Muscle of leg (tissue), 11 donors: Measurements from ENCODE around the gene SBNO2. TPM values are rescaled to one million over a fixed set of nuclear protein-coding genes. Genes with fewer than 3 reads are reported as not detected.

Source experiments
- DNase-seq: peaks from one replicate; pipeline ENCODE4 v3.0.0; 2013
- H3K27ac ChIP-seq: one replicate; pipeline ENCODE4 v1.5.1; 2013; ENCODE audit warnings: mild to moderate bottlenecking, low read length, control low read depth
- H3K27me3 ChIP-seq: one replicate; pipeline ENCODE4 v1.6.1; 2013; ENCODE audit warnings: low read length; ENCODE audit not compliant: control insufficient read depth, insufficient read depth
- H3K36me3 ChIP-seq: one replicate; pipeline ENCODE4 v1.6.1; 2013; ENCODE audit warnings: low read length; ENCODE audit not compliant: control insufficient read depth, insufficient read depth
- H3K4me1 ChIP-seq: one replicate; pipeline ENCODE4 v1.6.1; 2013; ENCODE audit warnings: low read length; ENCODE audit not compliant: control insufficient read depth, insufficient read depth
- H3K4me3 ChIP-seq: one replicate; pipeline ENCODE4 v1.5.1; 2013; ENCODE audit warnings: low read length, control low read depth
- H3K9me3 ChIP-seq: replicated peaks from 2 replicates; pipeline ENCODE4 v1.6.1; 2013; ENCODE audit warnings: low read depth, low read length; ENCODE audit not compliant: control insufficient read depth
- WGBS: methylation state at CpG from one replicate; pipeline ENCODE4 v1.1.5; 2013; ENCODE audit warnings: missing lambda C conversion rate; ENCODE audit not compliant: insufficient coverage; 5-methylcytosine and 5-hydroxymethylcytosine counted together
- polyA plus RNA-seq, 8 donors: library from polyadenylated mRNA; unstranded; fragments of 120-200 nt; gene quantifications; one replicate each; pipeline versions ENCODE4 v1.2.1 to v1.2.3, GENCODE V29; 2013; ENCODE audit warnings: inconsistent platforms in 1 of 8, low replicate concordance in 1 of 8; ENCODE audit not compliant: insufficient read length in 8 of 8, insufficient read depth in 1 of 8
- total RNA-seq: library from RNA; stranded (reverse); fragments of 120-200 nt; gene quantifications from one replicate; pipeline ENCODE4 v1.2.4, GENCODE V29; 2013

SBNO2 gene
- total and polyA plus RNA-seq, 9 donors: 7.4 to 16.7 (median 12.2) TPM

- WGBS: 82% methylated on average over 9 of the region's 10 CpGs
- Histone ChIP-seq H3K36me3 (peaks cover 11% of the 10 kb centered on the region), H3K27me3 (no peaks in the 10 kb centered on the region), H3K27ac (peak overlapping the region; percentile 13), H3K4me1 (peaks cover 39% of the 10 kb centered on the region), H3K9me3 (no peaks in the 10 kb centered on the region), H3K4me3 (no peak overlapping the region)
- DNase-seq: no peak
Observed at GRCh38 chr19:1169411-1169791, 4.7 kb downstream of the SBNO2 start.

GRCh38 chr19:1168572-1169410 is 5.3 kb downstream of the SBNO2 start:
- WGBS: 84% methylated on average over 49 of the region's 50 CpGs
- H3K36me3 ChIP-seq: peaks cover 11% of the 10 kb centered on the region
- H3K4me3 ChIP-seq: no peak overlapping the region
- peak overlapping the region; percentile 13 for H3K27ac ChIP-seq
- no peaks in the 10 kb centered on the region for H3K27me3 ChIP-seq
- no peak for DNase-seq
- peaks cover 41% of the 10 kb centered on the region for H3K4me1 ChIP-seq
- no peaks in the 10 kb centered on the region for H3K9me3 ChIP-seq

GRCh38 chr19:1167687-1168571 is 6.1 kb downstream of the SBNO2 start:
- Histone ChIP-seq H3K27me3 (no peaks in the 10 kb centered on the region), H3K4me3 (no peak overlapping the region), H3K4me1 (peaks cover 43% of the 10 kb centered on the region), H3K36me3 (peaks cover 11% of the 10 kb centered on the region), H3K27ac (no peak overlapping the region), H3K9me3 (no peaks in the 10 kb centered on the region)
- no peak for DNase-seq
- 89% methylated on average over 21 of the region's 35 CpGs for WGBS

- peaks cover 11% of the 10 kb centered on the region for H3K36me3 ChIP-seq
- no peak for DNase-seq
- H3K4me3 ChIP-seq: no peak overlapping the region
- no peak overlapping the region for H3K27ac ChIP-seq
- H3K9me3 ChIP-seq: no peaks in the 10 kb centered on the region
- 87% methylated on average over 30 of the region's 33 CpGs for WGBS
- H3K27me3 ChIP-seq: no peaks in the 10 kb centered on the region
- peaks cover 37% of the 10 kb centered on the region for H3K4me1 ChIP-seq
Observed at GRCh38 chr19:1166872-1167573, 7.0 kb downstream of the SBNO2 start.

- Histone ChIP-seq H3K9me3 (no peaks in the 10 kb centered on the region), H3K4me1 (peaks cover 27% of the 10 kb centered on the region), H3K27ac (no peak overlapping the region), H3K36me3 (peaks cover 11% of the 10 kb centered on the region), H3K4me3 (no peak overlapping the region), H3K27me3 (no peaks in the 10 kb centered on the region)
- 70% methylated on average over 19 of the region's 21 CpGs for WGBS
- no peak for DNase-seq
Observed at GRCh38 chr19:1164684-1165531, 9.2 kb downstream of the SBNO2 start.

GRCh38 chr19:1163934-1164683 is 10.0 kb downstream of the SBNO2 start:
- no peak overlapping the region for H3K4me3 ChIP-seq
- 52% methylated on average over 4 of the region's 20 CpGs for WGBS

GRCh38 chr19:1163283-1163933 is 10.7 kb downstream of the SBNO2 start:
- Histone ChIP-seq H3K27ac (no peak overlapping the region), H3K4me3 (no peak overlapping the region)
- 82% methylated on average over 40 of the region's 41 CpGs for WGBS

More at GRCh38 chr19:1163934-1164683, 10.0 kb downstream of the SBNO2 start:
- peak; percentile 38 for DNase-seq
- H3K9me3 ChIP-seq: no peaks in the 10 kb centered on the region
- H3K4me1 ChIP-seq: peaks cover 20% of the 10 kb centered on the region
- H3K27ac ChIP-seq: no peak overlapping the region
- no peaks in the 10 kb centered on the region for H3K27me3 ChIP-seq
- peaks cover 11% of the 10 kb centered on the region for H3K36me3 ChIP-seq

GRCh38 chr19:1162404-1163282 is 11.4 kb downstream of the SBNO2 start:
- no peak for DNase-seq
- Histone ChIP-seq H3K9me3 (no peaks in the 10 kb centered on the region), H3K36me3 (peaks cover 15% of the 10 kb centered on the region), H3K27me3 (no peaks in the 10 kb centered on the region), H3K4me1 (peaks cover 17% of the 10 kb centered on the region), H3K4me3 (no peak overlapping the region), H3K27ac (no peak overlapping the region)
- WGBS: 74% methylated on average over 11 of the region's 26 CpGs

More at GRCh38 chr19:1163283-1163933, 10.7 kb downstream of the SBNO2 start:
- DNase-seq: no peak
- Histone ChIP-seq H3K27me3 (no peaks in the 10 kb centered on the region), H3K4me1 (peaks cover 17% of the 10 kb centered on the region), H3K9me3 (no peaks in the 10 kb centered on the region), H3K36me3 (peaks cover 11% of the 10 kb centered on the region)
